K562 (cell line): Measurements from ENCODE around the gene OR12D3. TPM values are rescaled to one million over a fixed set of nuclear protein-coding genes. Genes with fewer than 3 reads are reported as not detected.

Source experiments
- ATAC-seq: fragments of 200-7000 bp; cut with Tn5 transposase; 3 replicates; pipeline ENCODE4 v1.9.1; 2020; ENCODE audit warnings: moderate library complexity
- BruUV-seq: library from RNA; stranded (reverse); fragments of 400-500 nt; replicated peaks from 2 replicates; lab custom pipeline; 2021; lab: Mats Ljungman, UMichigan
- CTCF ChIA-PET: fragments of 300-600 bp; formaldehyde crosslinking; extraction: SDS; loops from one replicate; lab custom pipeline; 2021; ENCODE audit warnings: low intra/inter-chr PET ratio; lab: Yijun Ruan, JAX
- POLR2A ChIA-PET: fragments of 300-600, 350-650 bp; sonication (Branson Sonifier 250); formaldehyde crosslinking; extraction: SDS; loops from one replicate; lab custom pipeline; 2021; ENCODE audit warnings: antibody characterized with exemption, inconsistent platforms; lab: Yijun Ruan, JAX
- DNase-seq, 4 experiments: peaks; one replicate each; pipeline versions ENCODE4 v3.0.0 to v3.0.0-alpha.2; 2011 to 2018; ENCODE audit warnings: low spot score in 3 of 4, mixed read lengths in 3 of 4; ENCODE audit errors: extremely low read depth in 1 of 4
- FAIRE-seq: peaks from 2 replicates; lab custom pipeline; 2011; peaks lifted over from hg19 to GRCh38; lab: Jason Lieb, UNC
- H2AFZ ChIP-seq: 2 replicates; pipeline ENCODE4 v1.6.0; 2011; ENCODE audit warnings: low read depth, low read length, control low read depth, inconsistent platforms
- H3K27ac ChIP-seq: fragments of 200-600 bp; 3 replicates; pipeline ENCODE4 v1.8.0; 2011; ENCODE audit warnings: low read depth, mild to moderate bottlenecking, control low read depth, inconsistent platforms, low read length, moderate library complexity, mixed read lengths; ENCODE audit errors: extremely low read depth
- H3K27me3 ChIP-seq, 2 experiments: fragments of 300-600 bp in 1 of 2; 2 replicates in 1 of 2; 3 replicates in 1 of 2; pipeline versions ENCODE4 v1.6.0 to v1.8.0; 2011; ENCODE audit warnings: inconsistent platforms in 2 of 2, low read length in 2 of 2, mild to moderate bottlenecking in 1 of 2, mixed read lengths in 1 of 2, moderate library complexity in 1 of 2; ENCODE audit not compliant: control insufficient read depth in 2 of 2, insufficient read depth in 2 of 2
- H3K36me3 ChIP-seq: fragments of 300-600 bp; 3 replicates; pipeline ENCODE4 v1.8.0; 2011; ENCODE audit warnings: mild to moderate bottlenecking, low read length, inconsistent platforms; ENCODE audit not compliant: control insufficient read depth, insufficient read depth
- H3K4me1 ChIP-seq, 2 experiments: fragments of 200-600 bp in 1 of 2; replicated peaks in 1 of 2; 2 replicates in 1 of 2; 3 replicates in 1 of 2; pipeline versions ENCODE4 v1.5.1 to v1.8.0; 2011; ENCODE audit warnings: inconsistent platforms in 2 of 2, low read length in 2 of 2, mild to moderate bottlenecking in 1 of 2, mixed read lengths in 1 of 2, moderate library complexity in 1 of 2; ENCODE audit not compliant: control insufficient read depth in 2 of 2, insufficient read depth in 2 of 2
- H3K4me2 ChIP-seq: 2 replicates; pipeline ENCODE4 v1.6.1; 2011; ENCODE audit warnings: low read length, control low read depth, inconsistent platforms, mixed read lengths; ENCODE audit not compliant: insufficient read depth
- H3K4me3 ChIP-seq: fragments of 200-600 bp; sonication (generic), shearing (Covaris generic); 2 replicates; pipeline ENCODE4 v1.5.1; 2016; ENCODE audit warnings: control low read depth, inconsistent platforms
- H3K79me2 ChIP-seq: fragments of 200-600 bp; 3 replicates; pipeline ENCODE4 v1.8.0; 2011; ENCODE audit warnings: low read length, inconsistent platforms; ENCODE audit not compliant: control insufficient read depth, insufficient read depth
- H3K9ac ChIP-seq, 2 experiments: 2 replicates each; pipeline versions ENCODE4 v1.6.0 to v1.6.1; 2011; ENCODE audit warnings: low read depth in 2 of 2, low read length in 2 of 2, control low read depth in 1 of 2, inconsistent platforms in 1 of 2, mild to moderate bottlenecking in 1 of 2, mixed read lengths in 1 of 2; ENCODE audit not compliant: insufficient read depth in 1 of 2
- H3K9me1 ChIP-seq: one replicate; pipeline ENCODE4 v1.6.0; 2011; ENCODE audit warnings: inconsistent platforms, mild to moderate bottlenecking, low read length, moderate library complexity; ENCODE audit not compliant: control insufficient read depth, insufficient read depth
- H3K9me3 ChIP-seq: replicated peaks from 2 replicates; pipeline ENCODE4 v1.5.1; 2011; ENCODE audit warnings: low read depth, low read length, inconsistent platforms; ENCODE audit not compliant: control insufficient read depth, insufficient read depth
- H4K20me1 ChIP-seq: replicated peaks from 2 replicates; pipeline ENCODE4 v1.6.1; 2011; ENCODE audit warnings: low read length, inconsistent platforms, mixed read lengths; ENCODE audit not compliant: control insufficient read depth, insufficient read depth
- NFRKB ChIP-seq: fragments of 450-650 bp; IDR thresholded peaks from 2 replicates; pipeline ENCODE4 v1.6.1; 2016; ENCODE audit warnings: low read depth
- RAD21 ChIP-seq, 2 experiments: fragments of 250-450 bp in 1 of 2; fragments of 450-650 bp in 1 of 2; sonication (Bioruptor Pico) in 1 of 2; formaldehyde crosslinking in 1 of 2; IDR thresholded peaks in 1 of 2; conservative IDR thresholded peaks in 1 of 2; 2 replicates each; pipeline versions ENCODE4 v1.4.0 to v1.8.0; 2020 to 2022; ENCODE audit warnings: mild to moderate bottlenecking in 2 of 2, moderate library complexity in 1 of 2
- WGBS: fragments of 100-300 bp; shearing (Covaris generic); methylation state at CpG from one replicate; pipeline ENCODE4 v1.1.6; 2016; ENCODE audit warnings: low coverage, mixed read lengths; ENCODE audit not compliant: insufficient coverage; ENCODE audit errors: missing lambda C conversion rate; 5-methylcytosine and 5-hydroxymethylcytosine counted together
- in situ Hi-C: fragments of 300-500 bp; cut with MboI; formaldehyde crosslinking; loops from 4 replicates; pipeline ENCODE4 v1.15.0; 2018; ENCODE audit warnings: inconsistent platforms, mixed read lengths
- intact Hi-C: fragments of 100-400 bp; cut with micrococcal nuclease; formaldehyde crosslinking; loops from 2 replicates; pipeline ENCODE4 v1.14.2; 2022
- polyA plus RNA-seq, 8 experiments: library from polyadenylated mRNA; depleted of rRNA in 4 of 8; stranded (reverse) in 5 of 8; unstranded in 3 of 8; fragments of >200 nt; fragmentation: Nextera tagmentation in 2 of 8; fragmentation: Illumina TruSeq in 1 of 8; extraction: Ambion mirVana in 2 of 8; extraction: Trizol in 1 of 8; gene quantifications; 2 replicates each; pipeline versions ENCODE4 v1.2.1 to v1.2.3, GENCODE V29; 2011 to 2014; ENCODE audit warnings: inconsistent platforms in 1 of 8, missing spikeins in 1 of 8
- total RNA-seq, 7 experiments: library from RNA; depleted of rRNA in 6 of 7; stranded (reverse); fragments of >200 nt in 6 of 7; fragmentation: Illumina TruSeq in 2 of 7; extraction: Trizol in 2 of 7; gene quantifications; 2 replicates each; pipeline versions ENCODE4 v1.2.1 to v1.2.3, GENCODE V29; 2011 to 2021; ENCODE audit warnings: low replicate concordance in 1 of 7
- TF ChIP-seq, protein P1 (sequence below): fragments of 450-650 bp; formaldehyde crosslinking; conservative IDR thresholded peaks from 2 replicates; pipeline ENCODE4 v1.4.0; 2022; ENCODE audit warnings: mild to moderate bottlenecking, missing genetic modification characterization
- TF ChIP-seq, protein P2 (sequence below), 3 experiments: IDR thresholded peaks in 2 of 3; conservative IDR thresholded peaks in 1 of 3; 2 replicates each; pipeline ENCODE4 v1.5.1; 2011 to 2012; ENCODE audit warnings: low read length in 3 of 3, mild to moderate bottlenecking in 3 of 3, control low read depth in 2 of 3, improper control_type of control experiment in 1 of 3, inconsistent platforms in 1 of 3, low read depth in 1 of 3, mixed read lengths in 1 of 3, moderate library complexity in 1 of 3; ENCODE audit not compliant: insufficient read depth in 2 of 3

Gene OR12D3
- total and polyA plus RNA-seq, 9 of the 15 experiments (the other 6 are each of a cell fraction or from before 2014, with no cell fraction given) = not detected

DNA sequence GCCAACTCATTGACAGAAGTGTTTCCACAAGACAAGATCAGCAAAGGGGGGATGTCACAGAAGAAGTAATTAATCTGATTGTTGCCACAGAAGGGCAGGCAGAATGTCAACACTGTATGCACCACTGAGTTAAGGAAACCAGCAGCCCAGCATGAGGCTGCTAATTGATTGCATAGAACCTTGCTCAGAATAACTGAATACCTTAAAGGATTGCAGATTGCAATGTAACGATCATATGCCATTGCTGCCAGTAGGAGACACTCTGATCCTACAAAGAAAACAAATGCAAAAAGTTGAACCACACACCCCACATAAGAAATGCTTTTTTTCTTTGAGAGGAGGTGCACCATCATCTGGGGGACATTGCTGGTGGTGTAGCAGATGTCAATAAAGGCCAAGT is 19.5 kb downstream of the OR12D3 start:
- H3K9me1 ChIP-seq = no peaks in the 10 kb centered on the region
- in situ Hi-C loops = no loop called here
- no peaks in the 10 kb centered on the region for H3K4me1 ChIP-seq
- H3K79me2 ChIP-seq = no peaks in the 10 kb centered on the region
- H3K9ac ChIP-seq = no peak overlapping the region
- no peak overlapping the region for H3K4me3 ChIP-seq
- BruUV-seq = no TSS peak
- DNase-seq (no peak), FAIRE-seq (peak; percentile 26)
- POLR2A ChIA-PET = no interaction called here
- H3K36me3 ChIP-seq = no peaks in the 10 kb centered on the region
- no peak overlapping the region for H3K27ac ChIP-seq
- H3K9me3 ChIP-seq = no peaks in the 10 kb centered on the region
- peak in 1 of 2 experiments; percentile 42; a peak in 2 of 4 replicates for TF ChIP-seq RAD21 (CRISPR knock-in tag; conservative IDR thresholded peaks at IDR 0.05 in 1 of 2, IDR thresholded peaks at IDR 0.05 in 1 of 2)
- TF ChIP-seq NFRKB = no peak
- TF ChIP-seq, protein P1, sequence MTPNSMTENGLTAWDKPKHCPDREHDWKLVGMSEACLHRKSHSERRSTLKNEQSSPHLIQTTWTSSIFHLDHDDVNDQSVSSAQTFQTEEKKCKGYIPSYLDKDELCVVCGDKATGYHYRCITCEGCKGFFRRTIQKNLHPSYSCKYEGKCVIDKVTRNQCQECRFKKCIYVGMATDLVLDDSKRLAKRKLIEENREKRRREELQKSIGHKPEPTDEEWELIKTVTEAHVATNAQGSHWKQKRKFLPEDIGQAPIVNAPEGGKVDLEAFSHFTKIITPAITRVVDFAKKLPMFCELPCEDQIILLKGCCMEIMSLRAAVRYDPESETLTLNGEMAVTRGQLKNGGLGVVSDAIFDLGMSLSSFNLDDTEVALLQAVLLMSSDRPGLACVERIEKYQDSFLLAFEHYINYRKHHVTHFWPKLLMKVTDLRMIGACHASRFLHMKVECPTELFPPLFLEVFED (CRISPR knock-in tag) = no peak
- TF ChIP-seq, protein P2, sequence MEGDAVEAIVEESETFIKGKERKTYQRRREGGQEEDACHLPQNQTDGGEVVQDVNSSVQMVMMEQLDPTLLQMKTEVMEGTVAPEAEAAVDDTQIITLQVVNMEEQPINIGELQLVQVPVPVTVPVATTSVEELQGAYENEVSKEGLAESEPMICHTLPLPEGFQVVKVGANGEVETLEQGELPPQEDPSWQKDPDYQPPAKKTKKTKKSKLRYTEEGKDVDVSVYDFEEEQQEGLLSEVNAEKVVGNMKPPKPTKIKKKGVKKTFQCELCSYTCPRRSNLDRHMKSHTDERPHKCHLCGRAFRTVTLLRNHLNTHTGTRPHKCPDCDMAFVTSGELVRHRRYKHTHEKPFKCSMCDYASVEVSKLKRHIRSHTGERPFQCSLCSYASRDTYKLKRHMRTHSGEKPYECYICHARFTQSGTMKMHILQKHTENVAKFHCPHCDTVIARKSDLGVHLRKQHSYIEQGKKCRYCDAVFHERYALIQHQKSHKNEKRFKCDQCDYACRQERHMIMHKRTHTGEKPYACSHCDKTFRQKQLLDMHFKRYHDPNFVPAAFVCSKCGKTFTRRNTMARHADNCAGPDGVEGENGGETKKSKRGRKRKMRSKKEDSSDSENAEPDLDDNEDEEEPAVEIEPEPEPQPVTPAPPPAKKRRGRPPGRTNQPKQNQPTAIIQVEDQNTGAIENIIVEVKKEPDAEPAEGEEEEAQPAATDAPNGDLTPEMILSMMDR (IDR thresholded peaks at IDR 0.05 in 2 of 3, conservative IDR thresholded peaks at IDR 0.05 in 1 of 3; ENCODE audit: insufficient read depth in 2 of 3, low read depth in 1 of 3, low read length in 3 of 3) = peak in 2 of 3 experiments; percentile 24 to 36; a peak in 3 of 6 replicates
- TF ChIP-seq, all 486 proteins: peak for 2
- Histone ChIP-seq H3K4me2 (no peak overlapping the region), H2AFZ (no peak overlapping the region), H3K27me3 (0 out of 5 replicates have a peak, but pooled peaks cover 0 to 8% of the 10 kb centered on the region in 2 experiments), H4K20me1 (no peaks in the 10 kb centered on the region)
- WGBS = 0% methylated on average over 1 of the region's 1 CpG
- intact Hi-C loops = no loop called here
- no peak for ATAC-seq
- CTCF ChIA-PET = interaction anchor here (0.5 kb wide), 1 partner anchor 45 kb away, joined by 3 read pairs; no protein-coding TSS in a partner anchor
